ENCODE measurements around the gene EDEM3. TPM values are rescaled to one million over a fixed set of nuclear protein-coding genes. Genes with fewer than 3 reads are reported as not detected.

Gene EDEM3
- total RNA-seq, 1 experiment from 2014 or later = 44.5 TPM

- CTCF ChIA-PET = no interaction called here
- BruUV-seq (replicated peaks) = no TSS peak
- H3K4me1 Mint-ChIP-seq (ENCODE audit: low read depth, unreplicated experiment) = no peaks in the 10 kb centered on the region
- no peaks in the 10 kb centered on the region for H3K27me3 Mint-ChIP-seq (ENCODE audit: unreplicated experiment)
- no peak for DNase-seq
- H3K4me3 Mint-ChIP-seq (ENCODE audit: low read depth, unreplicated experiment) = no peak overlapping the region
- H3K27ac Mint-ChIP-seq (ENCODE audit: unreplicated experiment) = no peak overlapping the region
- H3K36me3 Mint-ChIP-seq (ENCODE audit: insufficient read depth, unreplicated experiment) = no peaks in the 10 kb centered on the region
- no peaks in the 10 kb centered on the region for H3K9me3 Mint-ChIP-seq (ENCODE audit: low read depth, unreplicated experiment)
- intact Hi-C loops (cut with micrococcal nuclease; ENCODE audit: unreplicated experiment) = no loop called here
- TF ChIP-seq CTCF (IDR thresholded peaks at IDR 0.05; ENCODE audit: unreplicated experiment) = no peak
These were observed 105.2 kb downstream of the EDEM3 start for GRCh38 chr1:184649451-184649888.

- H3K4me1 Mint-ChIP-seq (ENCODE audit: low read depth, unreplicated experiment) = no peaks in the 10 kb centered on the region
- H3K9me3 Mint-ChIP-seq (ENCODE audit: low read depth, unreplicated experiment) = no peaks in the 10 kb centered on the region
- no TSS peak for BruUV-seq (replicated peaks)
- H3K4me3 Mint-ChIP-seq (ENCODE audit: low read depth, unreplicated experiment) = no peak overlapping the region
- H3K36me3 Mint-ChIP-seq (ENCODE audit: insufficient read depth, unreplicated experiment) = no peaks in the 10 kb centered on the region
- CTCF ChIA-PET = no interaction called here
- intact Hi-C loops (cut with micrococcal nuclease; ENCODE audit: unreplicated experiment) = no loop called here
- no peak for TF ChIP-seq CTCF (IDR thresholded peaks at IDR 0.05; ENCODE audit: unreplicated experiment)
- no peak overlapping the region for H3K27ac Mint-ChIP-seq (ENCODE audit: unreplicated experiment)
- no peaks in the 10 kb centered on the region for H3K27me3 Mint-ChIP-seq (ENCODE audit: unreplicated experiment)
- no peak for DNase-seq
These were observed 105.8 kb downstream of the EDEM3 start for GRCh38 chr1:184648856-184649201.

- Mint-ChIP-seq H3K9me3 (ENCODE audit: low read depth, unreplicated experiment) (no peaks in the 10 kb centered on the region), H3K4me3 (ENCODE audit: low read depth, unreplicated experiment) (no peak overlapping the region), H3K27me3 (ENCODE audit: unreplicated experiment) (no peaks in the 10 kb centered on the region), H3K4me1 (ENCODE audit: low read depth, unreplicated experiment) (no peaks in the 10 kb centered on the region), H3K27ac (ENCODE audit: unreplicated experiment) (no peak overlapping the region), H3K36me3 (ENCODE audit: insufficient read depth, unreplicated experiment) (no peaks in the 10 kb centered on the region)
- intact Hi-C loops (cut with micrococcal nuclease; ENCODE audit: unreplicated experiment) = no loop called here
- CTCF ChIA-PET = no interaction called here
- BruUV-seq (replicated peaks) = no TSS peak
- no peak for TF ChIP-seq CTCF (IDR thresholded peaks at IDR 0.05; ENCODE audit: unreplicated experiment)
- no peak for DNase-seq
These were observed 106.3 kb downstream of the EDEM3 start for GRCh38 chr1:184648160-184648855.

GRCh38 chr1:184647471-184647870, 107.2 kb downstream of the EDEM3 start:
- no peak for TF ChIP-seq CTCF (IDR thresholded peaks at IDR 0.05; ENCODE audit: unreplicated experiment)
- Mint-ChIP-seq H3K4me3 (ENCODE audit: low read depth, unreplicated experiment) (no peak overlapping the region), H3K27ac (ENCODE audit: unreplicated experiment) (no peak overlapping the region), H3K4me1 (ENCODE audit: low read depth, unreplicated experiment) (peaks cover 7% of the 10 kb centered on the region), H3K36me3 (ENCODE audit: insufficient read depth, unreplicated experiment) (no peaks in the 10 kb centered on the region), H3K9me3 (ENCODE audit: low read depth, unreplicated experiment) (no peaks in the 10 kb centered on the region), H3K27me3 (ENCODE audit: unreplicated experiment) (no peaks in the 10 kb centered on the region)
- DNase-seq = no peak
- CTCF ChIA-PET = no interaction called here
- BruUV-seq (replicated peaks) = no TSS peak
- intact Hi-C loops (cut with micrococcal nuclease; ENCODE audit: unreplicated experiment) = no loop called here
